Kidney epithelial cell (primary cell): ENCODE data around the gene PCDHA7. TPM values are rescaled to one million over a fixed set of nuclear protein-coding genes. Genes with fewer than 3 reads are reported as not detected.
"Not testable (repeated sequence)": the region's sequence is repeated elsewhere in the genome, so short reads cannot be mapped to it uniquely, and the experiment has no call there.

Experiments
- DNase-seq: peaks from one replicate; pipeline ENCODE4 v3.0.0-alpha.2; 2010; ENCODE audit warnings: low read depth
- H3K27me3 ChIP-seq: 2 replicates; pipeline ENCODE4 v1.6.0; 2011; ENCODE audit warnings: low read length; ENCODE audit not compliant: control insufficient read depth, insufficient read depth
- H3K36me3 ChIP-seq: 2 replicates; pipeline ENCODE4 v1.5.1; 2011; ENCODE audit warnings: low read length; ENCODE audit not compliant: control insufficient read depth, insufficient read depth
- H3K4me3 ChIP-seq: 2 replicates; pipeline ENCODE4 v1.5.1; 2011; ENCODE audit warnings: low read depth, mild to moderate bottlenecking, control low read depth, low read length
- CTCF ChIP-seq: IDR thresholded peaks from 2 replicates; pipeline ENCODE4 v1.5.1; 2011; ENCODE audit warnings: mild to moderate bottlenecking, moderate library complexity, low read length, control low read depth, inconsistent platforms; ENCODE audit not compliant: insufficient read depth, poor library complexity, severe bottlenecking
- total RNA-seq: library from RNA; depleted of rRNA; stranded (reverse); fragments of >200 nt; gene quantifications from 2 replicates; pipeline ENCODE4 v1.2.3, GENCODE V29; 2015

The PCDHA7 gene
- total RNA-seq, 1 donor from 2014 or later = 0.25 TPM

- DNase-seq = no peak
- H3K36me3 ChIP-seq = no peaks in the 10 kb centered on the region
- peak within 1 kb of the TSS; percentile 11 for H3K4me3 ChIP-seq
- no peaks in the 10 kb centered on the region for H3K27me3 ChIP-seq
- peak; percentile 24 for TF ChIP-seq CTCF
These were observed 27.0 kb upstream of the PCDHA7 start, which contains the start of gene PCDHA4 for GRCh38 chr5:140806834-140807775. Gene PCDHA4, plus strand, starts transcription at chr5:140807068.

GRCh38 chr5:140808241-140808888 is 25.7 kb upstream of the PCDHA7 start:
- H3K4me3 ChIP-seq, H3K36me3 ChIP-seq, DNase-seq, H3K27me3 ChIP-seq: not testable (repeated sequence)

DNA sequence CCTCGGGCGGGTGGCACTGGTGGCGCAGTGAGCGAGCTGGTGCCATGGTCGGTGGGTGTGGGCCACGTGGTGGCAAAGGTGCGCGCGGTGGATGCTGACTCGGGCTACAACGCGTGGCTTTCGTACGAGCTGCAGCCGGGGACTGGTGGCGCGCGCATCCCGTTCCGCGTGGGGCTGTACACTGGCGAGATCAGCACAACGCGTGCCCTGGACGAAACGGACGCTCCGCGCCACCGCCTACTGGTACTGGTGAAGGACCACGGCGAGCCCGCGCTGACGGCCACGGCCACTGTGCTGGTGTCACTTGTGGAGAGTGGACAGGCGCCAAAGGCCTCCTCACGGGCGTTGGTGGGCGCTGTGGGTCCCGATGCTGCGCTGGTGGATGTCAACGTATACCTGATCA is 25.2 kb upstream of the PCDHA7 start:
- H3K36me3 ChIP-seq = no peaks in the 10 kb centered on the region
- DNase-seq = no peak
- H3K27me3 ChIP-seq = no peaks in the 10 kb centered on the region
- H3K4me3 ChIP-seq = no peak overlapping the region
- TF ChIP-seq CTCF = no peak

DNA sequence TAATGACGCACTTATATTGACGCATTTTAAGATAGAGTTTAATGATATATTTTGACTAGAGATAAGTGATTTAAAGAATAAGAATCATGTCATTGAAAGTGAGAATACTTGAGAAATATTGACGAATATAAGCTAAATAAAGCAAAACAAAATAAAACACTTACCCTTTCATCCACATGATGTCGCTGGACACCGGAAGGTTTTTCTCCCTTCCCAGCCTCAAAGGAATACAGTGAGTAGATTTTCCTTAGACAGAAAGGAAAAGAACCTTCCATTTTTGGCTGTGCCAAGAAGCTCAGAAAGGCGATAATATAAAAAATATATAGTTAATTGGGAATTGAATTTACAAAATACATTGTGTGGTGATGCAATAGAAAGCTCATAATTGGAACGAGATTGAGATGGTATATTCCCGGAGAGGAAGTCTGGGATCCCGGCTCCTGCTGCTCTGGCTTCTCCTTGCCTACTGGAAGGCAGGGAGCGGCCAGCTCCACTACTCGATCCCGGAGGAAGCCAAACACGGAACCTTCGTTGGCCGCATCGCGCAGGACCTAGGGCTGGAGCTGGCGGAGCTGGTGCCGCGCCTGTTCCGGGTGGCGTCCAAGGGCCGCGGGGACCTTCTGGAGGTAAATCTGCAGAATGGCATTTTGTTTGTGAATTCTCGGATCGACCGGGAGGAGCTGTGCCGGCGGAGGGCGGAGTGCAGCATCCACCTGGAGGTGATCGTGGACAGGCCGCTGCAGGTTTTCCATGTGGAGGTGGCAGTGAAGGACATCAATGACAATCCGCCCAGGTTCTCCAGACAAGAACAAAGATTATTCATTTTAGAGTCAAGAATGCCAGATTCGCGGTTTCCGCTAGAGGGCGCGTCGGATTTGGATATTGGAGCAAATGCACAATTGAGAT is 12.4 kb upstream of the PCDHA7 start, which contains the start of gene PCDHA5:
TSS of gene PCDHA5 (plus strand) at position 239 of the 906 bp plus-strand sequence.
- DNase-seq = no peak
- no peak within 1 kb of the TSS for H3K4me3 ChIP-seq
- peak; percentile 36 for TF ChIP-seq CTCF

GRCh38 chr5:140822281-140822629 is 11.8 kb upstream of the PCDHA7 start:
- Histone ChIP-seq H3K4me3 (no peak overlapping the region), H3K27me3 (no peaks in the 10 kb centered on the region), H3K36me3 (no peaks in the 10 kb centered on the region)
- DNase-seq = no peak
- TF ChIP-seq CTCF = no peak

More for the DNA sequence above, 12.4 kb upstream of the PCDHA7 start, which contains the start of gene PCDHA5:
- Histone ChIP-seq H3K36me3 (no peaks in the 10 kb centered on the region), H3K27me3 (no peaks in the 10 kb centered on the region)

GRCh38 chr5:140822969-140823368 is 11.1 kb upstream of the PCDHA7 start:
- not testable (repeated sequence) for H3K27me3 ChIP-seq, H3K4me3 ChIP-seq, H3K36me3 ChIP-seq, DNase-seq
